ENCODE results near the gene SMOC1. TPM values are rescaled to one million over a fixed set of nuclear protein-coding genes. Genes with fewer than 3 reads are reported as not detected.

Gene SMOC1
- total and polyA plus RNA-seq, 2 experiments from 2014 or later = 0.70 to 3.5 TPM

- no peak for TF ChIP-seq EZH2phosphoT487 (IDR thresholded peaks at IDR 0.05; ENCODE audit: insufficient read depth, low read depth)
- TF ChIP-seq EZH2 (IDR thresholded peaks at IDR 0.05; ENCODE audit: insufficient read depth, poor library complexity, severe bottlenecking) = no peak
- in situ Hi-C loops (cut with MboI) = no loop called here
- Histone ChIP-seq H3K27ac (no peak overlapping the region), H3K4me2 (ENCODE audit: unreplicated experiment) (no peak overlapping the region), H3K9ac (no peak overlapping the region), H3K4me3 (no peak overlapping the region), H3K9me2 (ENCODE audit: insufficient read depth) (no peaks in the 10 kb centered on the region), H3F3A (ENCODE audit: insufficient read depth) (no peaks in the 10 kb centered on the region), H3K79me2 (ENCODE audit: insufficient read depth) (no peaks in the 10 kb centered on the region), H3K4me1 (ENCODE audit: insufficient read depth) (no peaks in the 10 kb centered on the region), H3K9me3 (ENCODE audit: low read depth) (no peaks in the 10 kb centered on the region), H4K20me1 (ENCODE audit: insufficient read depth) (no peaks in the 10 kb centered on the region), H3K36me3 (ENCODE audit: low read depth) (no peaks in the 10 kb centered on the region), H3K27me3 (replicated peaks; ENCODE audit: insufficient read depth) (peaks cover 23% of the 10 kb centered on the region), H2AFZ (no peak overlapping the region)
- 38 to 42% methylated on average over 12 to 13 of the region's 13 CpGs for WGBS, 2 experiments (ENCODE audit: low coverage in 1 of 2, low lambda C conversion rate in 2 of 2, missing lambda C conversion rate in 2 of 2)
- no peak for DNase-seq
These were observed 36.4 kb upstream of the SMOC1 start for GRCh38 chr14:69842686-69843420.

- H3K27me3 ChIP-seq (replicated peaks; ENCODE audit: insufficient read depth) = peaks cover 23% of the 10 kb centered on the region
- no peak for DNase-seq
- H3K4me1 ChIP-seq (ENCODE audit: insufficient read depth) = no peaks in the 10 kb centered on the region
- H3K9me2 ChIP-seq (ENCODE audit: insufficient read depth) = no peaks in the 10 kb centered on the region
- H3K4me2 ChIP-seq (ENCODE audit: unreplicated experiment) = no peak overlapping the region
- no peak overlapping the region for H3K27ac ChIP-seq
- no peaks in the 10 kb centered on the region for H3K36me3 ChIP-seq (ENCODE audit: low read depth)
- in situ Hi-C loops (cut with MboI) = no loop called here
- no peaks in the 10 kb centered on the region for H3K9me3 ChIP-seq (ENCODE audit: low read depth)
- H4K20me1 ChIP-seq (ENCODE audit: insufficient read depth) = no peaks in the 10 kb centered on the region
- H3K9ac ChIP-seq = no peak overlapping the region
- H3K4me3 ChIP-seq = no peak overlapping the region
- H3K79me2 ChIP-seq (ENCODE audit: insufficient read depth) = no peaks in the 10 kb centered on the region
- TF ChIP-seq EZH2phosphoT487 (IDR thresholded peaks at IDR 0.05; ENCODE audit: insufficient read depth, low read depth) = no peak
- no peak for TF ChIP-seq EZH2 (IDR thresholded peaks at IDR 0.05; ENCODE audit: insufficient read depth, poor library complexity, severe bottlenecking)
- 24 to 28% methylated on average over 2 of the region's 2 CpGs for WGBS, 2 experiments (ENCODE audit: low coverage in 1 of 2, low lambda C conversion rate in 2 of 2, missing lambda C conversion rate in 2 of 2)
- H2AFZ ChIP-seq = no peak overlapping the region
- H3F3A ChIP-seq (ENCODE audit: insufficient read depth) = no peaks in the 10 kb centered on the region
These were observed 35.0 kb upstream of the SMOC1 start for GRCh38 chr14:69844171-69844570.

GRCh38 chr14:69845050-69845581, 34.1 kb upstream of the SMOC1 start:
- no peak for DNase-seq
- Histone ChIP-seq H3K4me1 (ENCODE audit: insufficient read depth) (no peaks in the 10 kb centered on the region), H4K20me1 (ENCODE audit: insufficient read depth) (no peaks in the 10 kb centered on the region), H3K27me3 (replicated peaks; ENCODE audit: insufficient read depth) (peaks cover 23% of the 10 kb centered on the region), H3K79me2 (ENCODE audit: insufficient read depth) (no peaks in the 10 kb centered on the region), H3K36me3 (ENCODE audit: low read depth) (no peaks in the 10 kb centered on the region), H3K9me3 (ENCODE audit: low read depth) (no peaks in the 10 kb centered on the region), H3K4me2 (ENCODE audit: unreplicated experiment) (no peak overlapping the region), H3K9ac (no peak overlapping the region), H3K27ac (no peak overlapping the region), H2AFZ (no peak overlapping the region), H3F3A (ENCODE audit: insufficient read depth) (no peaks in the 10 kb centered on the region), H3K4me3 (no peak overlapping the region), H3K9me2 (ENCODE audit: insufficient read depth) (no peaks in the 10 kb centered on the region)
- WGBS, 2 experiments (ENCODE audit: low coverage in 1 of 2, low lambda C conversion rate in 2 of 2, missing lambda C conversion rate in 2 of 2) = 9 to 15% methylated on average over 2 of the region's 2 CpGs
- no peak for TF ChIP-seq EZH2 (IDR thresholded peaks at IDR 0.05; ENCODE audit: insufficient read depth, poor library complexity, severe bottlenecking)
- TF ChIP-seq EZH2phosphoT487 (IDR thresholded peaks at IDR 0.05; ENCODE audit: insufficient read depth, low read depth) = no peak
- in situ Hi-C loops (cut with MboI) = no loop called here

GRCh38 chr14:69845787-69846186, 33.4 kb upstream of the SMOC1 start:
- no peak for TF ChIP-seq EZH2phosphoT487 (IDR thresholded peaks at IDR 0.05; ENCODE audit: insufficient read depth, low read depth)
- no peak for TF ChIP-seq EZH2 (IDR thresholded peaks at IDR 0.05; ENCODE audit: insufficient read depth, poor library complexity, severe bottlenecking)
- Histone ChIP-seq H3K36me3 (ENCODE audit: low read depth) (no peaks in the 10 kb centered on the region), H3K9me2 (ENCODE audit: insufficient read depth) (no peaks in the 10 kb centered on the region), H3K9ac (no peak overlapping the region), H3K27ac (no peak overlapping the region), H2AFZ (no peak overlapping the region), H3K4me2 (ENCODE audit: unreplicated experiment) (no peak overlapping the region), H3K4me3 (no peak overlapping the region), H3K27me3 (replicated peaks; ENCODE audit: insufficient read depth) (peaks cover 24% of the 10 kb centered on the region), H3K9me3 (ENCODE audit: low read depth) (no peaks in the 10 kb centered on the region), H4K20me1 (ENCODE audit: insufficient read depth) (no peaks in the 10 kb centered on the region), H3K4me1 (ENCODE audit: insufficient read depth) (no peaks in the 10 kb centered on the region), H3F3A (ENCODE audit: insufficient read depth) (no peaks in the 10 kb centered on the region), H3K79me2 (ENCODE audit: insufficient read depth) (no peaks in the 10 kb centered on the region)
- WGBS, 2 experiments (ENCODE audit: low coverage in 1 of 2, low lambda C conversion rate in 2 of 2, missing lambda C conversion rate in 2 of 2) = 3 to 4% methylated on average over 5 of the region's 5 CpGs
- in situ Hi-C loops (cut with MboI) = no loop called here
- DNase-seq = peak; percentile 9

Measured in GM23248 (cell line).